Left lung (tissue), 10 donors: Measurements from ENCODE around the gene DAB1. TPM values are rescaled to one million over a fixed set of nuclear protein-coding genes. Genes with fewer than 3 reads are reported as not detected.

Experiments
- ATAC-seq: fragments of 200-7000 bp; cut with Tn5 transposase; one replicate; pipeline ENCODE4 v1.9.1; 2020; ENCODE audit warnings: moderate library complexity
- DNase-seq, 4 donors: peaks; one replicate each; pipeline ENCODE4 v3.0.0-alpha.2; 2013 to 2020
- H3K27ac ChIP-seq, 2 donors: fragments of 200-600 bp; sonication (generic) in 1 of 2; one replicate each; pipeline versions ENCODE4 v1.5.0 to v1.8.0; 2020 to 2021
- H3K27me3 ChIP-seq, 2 donors: fragments of 200-600 bp; sonication (generic) in 1 of 2; one replicate each; pipeline versions ENCODE4 v1.5.0 to v1.8.0; 2020 to 2021
- H3K36me3 ChIP-seq, 2 donors: fragments of 200-600 bp; sonication (generic) in 1 of 2; one replicate each; pipeline versions ENCODE4 v1.5.0 to v1.8.0; 2020 to 2021
- H3K4me1 ChIP-seq, 2 donors: fragments of 200-600 bp; one replicate each; pipeline ENCODE4 v1.8.0; 2021
- H3K4me3 ChIP-seq, 2 donors: fragments of 200-600 bp; sonication (generic) in 1 of 2; one replicate each; pipeline versions ENCODE4 v1.5.0 to v1.8.0; 2020 to 2021; ENCODE audit warnings: mild to moderate bottlenecking in 1 of 2
- H3K9me3 ChIP-seq, 2 donors: fragments of 200-600 bp; sonication (generic) in 1 of 2; one replicate each; pipeline versions ENCODE4 v1.5.0 to v1.8.0; 2020 to 2021
- intact Hi-C, 2 donors: fragments of 100-400 bp; cut with DNase I; formaldehyde crosslinking; loops; one replicate each; pipeline versions ENCODE4 v1.11.2 to v1.14.2; 2022
- polyA plus RNA-seq, 6 donors: library from polyadenylated mRNA; unstranded; fragments of 120-200 nt; gene quantifications; one replicate each; pipeline ENCODE4 v1.2.1, GENCODE V29; 2013; ENCODE audit not compliant: insufficient read length in 6 of 6
- total RNA-seq, 2 donors: library from RNA; stranded (reverse); fragmentation: NEBNext Ultra II Directional; extraction: Animal tissue kit (Norgen Biotek cat#: 25700); gene quantifications; one replicate each; pipeline ENCODE4 v1.2.1, GENCODE V29; 2021
- TF ChIP-seq, protein P1 (sequence below), 2 donors: fragments of 200-600 bp; sonication (generic) in 1 of 2; IDR thresholded peaks; one replicate each; pipeline versions ENCODE4 v1.5.0 to v1.8.0; 2021; ENCODE audit warnings: antibody characterized with exemption in 2 of 2
- donor health status: DM: no; HTN: yes; CAD: no.
- donor health status: DM: no; HTN: no; CAD: no.

DAB1 gene
- total and polyA plus RNA-seq, 8 donors = 0.17 to 1.7 (median 1.1) TPM

DNA sequence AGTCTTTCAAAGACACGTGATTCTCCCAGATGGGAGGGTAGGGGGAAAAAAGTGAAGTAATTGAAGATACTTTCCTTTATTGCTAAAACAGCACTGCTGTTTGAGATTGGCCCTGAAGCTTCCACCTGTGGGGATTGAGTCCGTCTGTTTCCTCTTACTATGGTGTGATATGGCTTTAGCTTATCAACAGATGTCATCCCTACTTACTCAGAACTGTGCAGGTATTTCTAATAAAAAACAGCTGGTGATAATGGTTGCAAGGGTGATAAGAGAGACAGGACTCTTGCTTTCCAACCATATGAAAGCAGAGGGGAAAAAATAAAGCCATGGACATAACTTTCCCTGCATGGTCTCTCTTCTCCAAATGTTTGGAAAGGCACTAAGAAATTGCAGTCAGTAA is 416.4 kb downstream of the DAB1 start:
- Histone ChIP-seq H3K36me3 (no peaks in the 10 kb centered on the region), H3K27me3 (no peaks in the 10 kb centered on the region), H3K27ac (no peak overlapping the region), H3K4me3 (no peak overlapping the region), H3K9me3 (no peaks in the 10 kb centered on the region), H3K4me1 (no peaks in the 10 kb centered on the region)
- intact Hi-C loops = no loop called here
- TF ChIP-seq, protein P1, sequence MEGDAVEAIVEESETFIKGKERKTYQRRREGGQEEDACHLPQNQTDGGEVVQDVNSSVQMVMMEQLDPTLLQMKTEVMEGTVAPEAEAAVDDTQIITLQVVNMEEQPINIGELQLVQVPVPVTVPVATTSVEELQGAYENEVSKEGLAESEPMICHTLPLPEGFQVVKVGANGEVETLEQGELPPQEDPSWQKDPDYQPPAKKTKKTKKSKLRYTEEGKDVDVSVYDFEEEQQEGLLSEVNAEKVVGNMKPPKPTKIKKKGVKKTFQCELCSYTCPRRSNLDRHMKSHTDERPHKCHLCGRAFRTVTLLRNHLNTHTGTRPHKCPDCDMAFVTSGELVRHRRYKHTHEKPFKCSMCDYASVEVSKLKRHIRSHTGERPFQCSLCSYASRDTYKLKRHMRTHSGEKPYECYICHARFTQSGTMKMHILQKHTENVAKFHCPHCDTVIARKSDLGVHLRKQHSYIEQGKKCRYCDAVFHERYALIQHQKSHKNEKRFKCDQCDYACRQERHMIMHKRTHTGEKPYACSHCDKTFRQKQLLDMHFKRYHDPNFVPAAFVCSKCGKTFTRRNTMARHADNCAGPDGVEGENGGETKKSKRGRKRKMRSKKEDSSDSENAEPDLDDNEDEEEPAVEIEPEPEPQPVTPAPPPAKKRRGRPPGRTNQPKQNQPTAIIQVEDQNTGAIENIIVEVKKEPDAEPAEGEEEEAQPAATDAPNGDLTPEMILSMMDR (IDR thresholded peaks at IDR 0.05) = no peak
- no peak for ATAC-seq
- no peak for DNase-seq

DNA sequence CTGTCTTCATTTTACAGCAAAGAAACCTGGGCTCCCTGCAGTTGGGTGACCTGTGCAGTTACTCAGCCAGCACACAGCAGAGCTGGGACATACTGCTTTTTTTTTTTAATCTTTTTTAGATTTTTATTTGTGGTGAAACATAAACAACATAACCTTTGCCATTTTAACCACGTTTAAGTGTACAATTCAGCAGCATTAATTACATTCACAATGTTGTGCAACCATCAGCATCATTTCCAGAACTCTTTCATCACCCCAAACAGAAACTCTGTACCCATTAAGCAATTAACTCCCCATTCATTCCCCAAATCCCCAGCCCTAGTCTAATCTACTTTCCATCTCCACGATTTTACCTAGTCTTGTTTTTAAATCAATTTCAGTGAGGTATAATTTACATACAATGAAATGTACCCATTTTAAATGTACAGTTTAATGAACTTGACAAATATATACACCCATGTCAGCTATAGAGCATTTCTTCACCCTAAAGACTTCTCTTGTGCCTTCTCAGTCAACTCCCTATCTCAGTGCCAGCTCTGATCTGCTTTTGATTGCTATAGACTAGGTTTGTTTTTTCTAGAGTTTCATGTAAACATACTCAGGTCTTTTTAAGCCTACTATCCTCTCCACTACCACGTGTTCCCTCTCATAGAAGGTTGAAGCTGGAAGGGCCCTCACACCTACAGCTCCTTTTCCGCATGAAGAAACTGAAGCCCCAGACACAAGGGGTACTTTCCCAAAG is 420.3 kb downstream of the DAB1 start:
- Histone ChIP-seq H3K27ac (no peak overlapping the region), H3K9me3 (no peaks in the 10 kb centered on the region), H3K27me3 (no peaks in the 10 kb centered on the region), H3K4me3 (no peak overlapping the region), H3K36me3 (no peaks in the 10 kb centered on the region), H3K4me1 (no peaks in the 10 kb centered on the region)
- TF ChIP-seq, protein P1 (IDR thresholded peaks at IDR 0.05) = no peak
- DNase-seq = no peak
- ATAC-seq = no peak
- intact Hi-C loops = no loop called here

DNA sequence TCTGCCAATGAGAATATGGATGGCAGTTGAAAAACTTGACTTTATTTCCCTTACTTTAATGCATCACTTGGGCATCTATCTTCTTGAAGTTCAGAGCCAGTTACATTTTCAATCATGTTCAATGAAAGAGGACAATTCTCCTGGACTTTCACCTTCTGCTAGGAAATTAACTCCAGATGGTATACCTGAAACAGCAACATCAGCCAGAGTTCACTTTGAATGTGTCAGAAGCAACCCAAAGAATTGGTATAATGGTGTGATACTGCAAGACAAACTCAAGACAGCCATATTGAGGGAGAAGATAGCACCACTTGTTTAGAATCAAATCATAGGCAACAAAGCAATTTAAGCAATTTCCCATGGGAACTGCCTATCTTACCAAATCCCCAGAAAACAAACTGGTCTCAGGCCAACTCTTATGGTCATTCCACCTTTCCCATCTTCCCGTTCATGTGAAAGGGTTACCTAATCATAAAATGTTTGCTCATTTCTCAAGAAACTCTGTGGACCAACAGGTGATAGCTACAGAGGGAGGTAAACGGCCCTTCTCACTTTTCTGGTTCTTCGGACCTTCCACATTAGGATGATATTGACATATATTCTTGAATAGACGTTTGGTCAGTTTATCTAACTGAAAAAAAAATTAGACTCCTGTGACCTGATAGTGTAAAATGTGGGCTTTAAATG is 428.3 kb downstream of the DAB1 start:
- Histone ChIP-seq H3K27me3 (no peaks in the 10 kb centered on the region), H3K27ac (no peak overlapping the region), H3K4me1 (no peaks in the 10 kb centered on the region), H3K9me3 (no peaks in the 10 kb centered on the region), H3K36me3 (no peaks in the 10 kb centered on the region), H3K4me3 (no peak overlapping the region)
- intact Hi-C loops = no loop called here
- DNase-seq = no peak
- no peak for ATAC-seq
- TF ChIP-seq, protein P1 (IDR thresholded peaks at IDR 0.05) = no peak

- DNase-seq (no peak), ATAC-seq (no peak)
- no peaks in the 10 kb centered on the region for H3K9me3 ChIP-seq
- TF ChIP-seq, protein P1 (IDR thresholded peaks at IDR 0.05) = no peak
- no peak overlapping the region for H3K4me3 ChIP-seq
- no peaks in the 10 kb centered on the region for H3K4me1 ChIP-seq
- H3K36me3 ChIP-seq = no peaks in the 10 kb centered on the region
- no peaks in the 10 kb centered on the region for H3K27me3 ChIP-seq
- no peak overlapping the region for H3K27ac ChIP-seq
- intact Hi-C loops = no loop called here
Measured at GRCh38 chr1:56993475-56993874, 430.4 kb downstream of the DAB1 start.

- intact Hi-C loops = no loop called here
- Histone ChIP-seq H3K4me3 (no peak overlapping the region), H3K27ac (no peak overlapping the region), H3K36me3 (no peaks in the 10 kb centered on the region), H3K27me3 (no peaks in the 10 kb centered on the region), H3K4me1 (no peaks in the 10 kb centered on the region), H3K9me3 (no peaks in the 10 kb centered on the region)
- ATAC-seq (no peak), DNase-seq (no peak)
- TF ChIP-seq, protein P1 (IDR thresholded peaks at IDR 0.05) = no peak
Measured at GRCh38 chr1:56992318-56993125, 431.3 kb downstream of the DAB1 start.
